H1 (cell line): ENCODE results near the gene PTCH1. TPM values are rescaled to one million over a fixed set of nuclear protein-coding genes. Genes with fewer than 3 reads are reported as not detected.

Source experiments
- CTCF ChIA-PET: fragments of 300-600 bp; sonication (Branson Sonifier 250); formaldehyde crosslinking; loops from one replicate; lab custom pipeline; 2021; ENCODE audit not compliant: partially characterized antibody; lab: Charles Lee
- POLR2A ChIA-PET: fragments of 300-600 bp; sonication (Branson Sonifier 250); formaldehyde crosslinking; loops from one replicate; lab custom pipeline; 2021; ENCODE audit warnings: inconsistent platforms; ENCODE audit not compliant: partially characterized antibody; lab: Charles Lee
- DNase-seq, 2 experiments: peaks; one replicate each; pipeline versions ENCODE4 v3.0.0 to v3.0.0-alpha.2; 2010 to 2022; ENCODE audit warnings: low spot score in 2 of 2, low read depth in 1 of 2, mixed read lengths in 1 of 2
- FAIRE-seq: peaks from 2 replicates; lab custom pipeline; 2011; peaks lifted over from hg19 to GRCh38; lab: Jason Lieb, UNC
- H2AFZ ChIP-seq: 2 replicates; pipeline ENCODE4 v1.8.1; 2012; ENCODE audit warnings: low read length, inconsistent platforms
- H2AK5ac ChIP-seq: 2 replicates; pipeline ENCODE4 v1.6.1; 2013; ENCODE audit warnings: low read depth, low read length
- H2BK120ac ChIP-seq: replicated peaks from 2 replicates; pipeline ENCODE3; 2013; ENCODE audit warnings: low read depth, low read length, inconsistent platforms
- H2BK12ac ChIP-seq: 2 replicates; pipeline ENCODE4 v1.6.1; 2013; ENCODE audit warnings: low read depth, low read length
- H2BK15ac ChIP-seq: 2 replicates; pipeline ENCODE4 v1.6.1; 2013; ENCODE audit warnings: low read length
- H2BK20ac ChIP-seq: 2 replicates; pipeline ENCODE4 v1.6.1; 2013; ENCODE audit warnings: low read length
- H2BK5ac ChIP-seq: 2 replicates; pipeline ENCODE4 v1.6.1; 2013; ENCODE audit warnings: low read depth, low read length
- H3K14ac ChIP-seq: 2 replicates; pipeline ENCODE4 v1.6.1; 2013; ENCODE audit warnings: inconsistent platforms; ENCODE audit not compliant: insufficient read length
- H3K18ac ChIP-seq: 2 replicates; pipeline ENCODE4 v1.6.1; 2013; ENCODE audit warnings: low read length; ENCODE audit errors: extremely low read depth
- H3K23ac ChIP-seq: 2 replicates; pipeline ENCODE4 v1.6.1; 2013; ENCODE audit warnings: inconsistent platforms; ENCODE audit not compliant: insufficient read length
- H3K23me2 ChIP-seq: 2 replicates; pipeline ENCODE4 v1.6.1; 2013; ENCODE audit warnings: low read depth, low read length
- H3K27ac ChIP-seq: 2 replicates; pipeline ENCODE4 v1.6.1; 2011; ENCODE audit warnings: low read depth, low read length, inconsistent platforms
- H3K27me3 ChIP-seq, 4 experiments: replicated peaks in 1 of 4; 1 replicate in 1 of 4; 2 replicates in 3 of 4; pipeline versions ENCODE4 v1.6.1 to v1.8.1; 2011 to 2013; ENCODE audit warnings: low read length in 3 of 4, mild to moderate bottlenecking in 3 of 4, inconsistent platforms in 2 of 4, mixed read lengths in 2 of 4, moderate library complexity in 1 of 4; ENCODE audit not compliant: control insufficient read depth in 3 of 4, insufficient read depth in 3 of 4; ENCODE audit errors: extremely low read depth in 1 of 4
- H3K36me3 ChIP-seq, 4 experiments: 2 replicates each; pipeline versions ENCODE4 v1.6.1 to v1.8.1; 2011 to 2013; ENCODE audit warnings: mild to moderate bottlenecking in 4 of 4, low read length in 3 of 4, moderate library complexity in 2 of 4, control low read depth in 1 of 4, inconsistent platforms in 1 of 4; ENCODE audit not compliant: insufficient read depth in 4 of 4, control insufficient read depth in 2 of 4
- H3K4ac ChIP-seq: replicated peaks from 2 replicates; pipeline ENCODE3; 2013; ENCODE audit warnings: low read length, low read depth, mixed read lengths, inconsistent platforms; ENCODE audit not compliant: insufficient read length
- H3K4me1 ChIP-seq, 4 experiments: replicated peaks in 1 of 4; 1 replicate in 1 of 4; 2 replicates in 3 of 4; pipeline versions ENCODE4 v1.6.1 to v1.8.1; 2011 to 2013; ENCODE audit warnings: low read length in 3 of 4, inconsistent platforms in 2 of 4, mixed read lengths in 1 of 4; ENCODE audit not compliant: insufficient read depth in 4 of 4, control insufficient read depth in 3 of 4
- H3K4me2 ChIP-seq, 2 experiments: 2 replicates each; pipeline versions ENCODE4 v1.6.1 to v1.8.1; 2011 to 2013; ENCODE audit warnings: low read depth in 2 of 2, low read length in 2 of 2, control low read depth in 1 of 2, inconsistent platforms in 1 of 2, mild to moderate bottlenecking in 1 of 2; ENCODE audit not compliant: insufficient read depth in 1 of 2
- H3K4me3 ChIP-seq, 4 experiments: fragments of 200-600, 300-600 bp in 1 of 4; sonication (generic), shearing (Covaris generic), sonication (Bioruptor Twin) in 1 of 4; 2 replicates each; pipeline versions ENCODE4 v1.5.1 to v1.8.1; 2011 to 2016; ENCODE audit warnings: low read length in 4 of 4, low read depth in 3 of 4, control low read depth in 2 of 4, inconsistent platforms in 2 of 4, mild to moderate bottlenecking in 2 of 4, mixed read lengths in 1 of 4, moderate library complexity in 1 of 4; ENCODE audit not compliant: insufficient read depth in 2 of 4; ENCODE audit errors: extremely low read depth in 1 of 4
- H3K56ac ChIP-seq: replicated peaks from 2 replicates; pipeline ENCODE3; 2013; ENCODE audit warnings: low read depth, mild to moderate bottlenecking, mixed read lengths, low read length, inconsistent platforms; ENCODE audit not compliant: insufficient read length
- H3K79me1 ChIP-seq: 2 replicates; pipeline ENCODE4 v1.6.1; 2013; ENCODE audit warnings: low read depth, low read length, control low read depth
- H3K79me2 ChIP-seq, 2 experiments: 2 replicates each; pipeline versions ENCODE4 v1.6.1 to v1.8.1; 2012 to 2013; ENCODE audit warnings: low read length in 2 of 2, mild to moderate bottlenecking in 2 of 2, inconsistent platforms in 1 of 2; ENCODE audit not compliant: insufficient read depth in 2 of 2, control insufficient read depth in 1 of 2
- H3K9ac ChIP-seq, 4 experiments: replicated peaks in 1 of 4; 1 replicate in 1 of 4; 2 replicates in 3 of 4; pipeline versions ENCODE4 v1.6.1 to v1.8.1; 2011 to 2013; ENCODE audit warnings: low read depth in 3 of 4, low read length in 3 of 4, control low read depth in 2 of 4, mild to moderate bottlenecking in 2 of 4, moderate library complexity in 2 of 4, inconsistent platforms in 1 of 4; ENCODE audit errors: extremely low read depth in 1 of 4
- H3K9me3 ChIP-seq, 2 experiments: 2 replicates each; pipeline versions ENCODE4 v1.6.1 to v1.8.1; 2012 to 2013; ENCODE audit warnings: mild to moderate bottlenecking in 2 of 2, moderate library complexity in 2 of 2, control low read depth in 1 of 2, inconsistent platforms in 1 of 2, low read depth in 1 of 2, low read length in 1 of 2, mixed read lengths in 1 of 2; ENCODE audit not compliant: insufficient read depth in 2 of 2
- H4K20me1 ChIP-seq, 2 experiments: replicated peaks in 1 of 2; 2 replicates each; pipeline versions ENCODE3 to v1.8.1; 2011 to 2013; ENCODE audit warnings: inconsistent platforms in 2 of 2, low read length in 2 of 2, mild to moderate bottlenecking in 1 of 2; ENCODE audit not compliant: insufficient read depth in 2 of 2, control insufficient read depth in 1 of 2
- H4K5ac ChIP-seq: 2 replicates; pipeline ENCODE4 v1.6.1; 2013; ENCODE audit warnings: low read length, low read depth, mixed read lengths, inconsistent platforms; ENCODE audit not compliant: insufficient read length
- H4K8ac ChIP-seq: 2 replicates; pipeline ENCODE4 v1.8.0; 2013; ENCODE audit warnings: mild to moderate bottlenecking, moderate library complexity, low read length, inconsistent platforms; ENCODE audit not compliant: insufficient read depth; ENCODE audit errors: extremely low read depth
- H4K91ac ChIP-seq: replicated peaks from 2 replicates; pipeline ENCODE3; 2013; ENCODE audit warnings: low read length, mixed read lengths, inconsistent platforms; ENCODE audit not compliant: insufficient read length
- CHD1 ChIP-seq: IDR thresholded peaks from 2 replicates; pipeline ENCODE4 v1.6.1; 2012; ENCODE audit warnings: low read depth, low read length, improper control_type of control experiment
- HDAC6 ChIP-seq: IDR thresholded peaks from one replicate; pipeline ENCODE4 v1.7.1; 2012; ENCODE audit warnings: low read depth, mild to moderate bottlenecking, inconsistent platforms, low read length, moderate library complexity
- JUN ChIP-seq: IDR thresholded peaks from 2 replicates; pipeline ENCODE4 v1.6.1; 2011; ENCODE audit warnings: low read depth, mild to moderate bottlenecking, improper control_type of control experiment, low read length
- KDM5A ChIP-seq: fragments of 200-600 bp; IDR thresholded peaks from 2 replicates; pipeline ENCODE4 v1.7.1; 2012; ENCODE audit warnings: mild to moderate bottlenecking, low read length, inconsistent platforms, mixed read lengths
- POLR2A ChIP-seq, 2 experiments: IDR thresholded peaks; 1 replicate in 1 of 2; 2 replicates in 1 of 2; pipeline ENCODE4 v1.6.1; 2011; ENCODE audit warnings: low read depth in 2 of 2, low read length in 2 of 2, mild to moderate bottlenecking in 2 of 2; ENCODE audit errors: control extremely low read depth in 1 of 2
- POU5F1 ChIP-seq: IDR thresholded peaks from 2 replicates; pipeline ENCODE4 v1.6.1; 2011; ENCODE audit warnings: low read depth, mild to moderate bottlenecking, low read length, moderate library complexity
- RNF2 ChIP-seq: fragments of 200-900, 300-1000 bp; sonication (generic); IDR thresholded peaks from 2 replicates; pipeline ENCODE4 v1.7.1; 2016; ENCODE audit warnings: borderline replicate concordance, low read depth, mild to moderate bottlenecking, antibody characterized with exemption, low read length; ENCODE audit not compliant: poor library complexity, severe bottlenecking; ENCODE audit errors: missing control alignments
- SP1 ChIP-seq: IDR thresholded peaks from 2 replicates; pipeline ENCODE4 v1.6.1; 2011; ENCODE audit warnings: low read depth, low read length
- WGBS, 2 experiments: shearing (Covaris generic) in 1 of 2; methylation state at CpG; one replicate each; pipeline versions ENCODE4 v1.1.6 to v1.1.7; 2013 to 2015; ENCODE audit warnings: low lambda C conversion rate in 2 of 2, mixed read lengths in 2 of 2, inconsistent platforms in 1 of 2, low coverage in 1 of 2, missing lambda C conversion rate in 1 of 2; ENCODE audit not compliant: insufficient replicate concordance in 2 of 2, insufficient coverage in 1 of 2, insufficient read length in 1 of 2; ENCODE audit errors: extremely low coverage in 1 of 2, missing lambda C conversion rate in 1 of 2; 5-methylcytosine and 5-hydroxymethylcytosine counted together
- polyA plus RNA-seq, 7 experiments: library from polyadenylated mRNA; depleted of rRNA in 3 of 7; stranded (reverse) in 5 of 7; unstranded in 2 of 7; fragments of >200 nt in 5 of 7; fragments of 200-250 nt in 2 of 7; gene quantifications; 1 replicate in 5 of 7; 2 replicates in 1 of 7; 4 replicates in 1 of 7; pipeline versions ENCODE4 v1.2.1 to v1.2.3, GENCODE V29; 2011 to 2013; ENCODE audit warnings: missing spikeins in 2 of 7, mixed read lengths in 2 of 7
- total RNA-seq: library from RNA; stranded (reverse); fragmentation: NEBNext Ultra II Directional; extraction: Animal tissue kit (Norgen Biotek cat#: 25700); gene quantifications from 2 replicates; pipeline ENCODE4 v1.2.1, GENCODE V29; 2021

The PTCH1 gene
- total and polyA plus RNA-seq, 2 of the 8 experiments (the other 6 are each of a cell fraction or from before 2014, with no cell fraction given), result 6.4 to 34.1 TPM

DNA sequence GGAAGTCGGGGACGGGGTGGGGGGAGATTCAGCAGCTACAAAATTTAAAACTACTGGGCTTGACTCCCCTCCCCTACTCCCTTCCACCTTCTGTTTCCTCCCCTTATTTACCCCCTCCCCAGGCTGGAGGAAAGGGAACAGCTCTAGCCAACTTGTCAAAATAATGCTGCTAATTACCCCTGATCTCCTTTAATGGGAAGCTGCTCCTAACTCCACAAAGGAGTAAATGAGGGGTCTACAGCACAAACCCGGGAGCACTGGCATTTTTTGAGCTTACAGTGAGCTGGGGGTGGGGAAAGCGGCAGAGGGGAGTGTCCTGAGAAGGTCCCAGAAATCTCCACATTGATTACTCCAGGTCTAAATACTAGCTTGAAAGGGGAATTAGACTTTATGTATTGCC lies 3.1 kb downstream of the PTCH1 start:
- H2AK5ac ChIP-seq, result no peak overlapping the region
- peaks cover 9 to 42% (median 22%) of the 10 kb centered on the region in 4 experiments; a peak in 6 of 7 replicates for H3K4me1 ChIP-seq
- H3K36me3 ChIP-seq, result no peaks in the 10 kb centered on the region
- no peak overlapping the region for H4K5ac ChIP-seq
- H2BK12ac ChIP-seq, result no peak overlapping the region
- no peaks in the 10 kb centered on the region for H3K9me3 ChIP-seq
- DNase-seq (no peak), FAIRE-seq (no peak)
- H2BK120ac ChIP-seq, result no peak overlapping the region
- peaks cover 28% of the 10 kb centered on the region for H3K23me2 ChIP-seq
- no peak overlapping the region for H2BK5ac ChIP-seq
- no peak overlapping the region for H3K14ac ChIP-seq
- peak overlapping the region in 1 of 4 experiments; percentile 67; a peak in 2 of 8 replicates for H3K4me3 ChIP-seq
- no peak overlapping the region for H2BK15ac ChIP-seq
- ChIA-PET CTCF (interaction anchor here (0.6 to 1.3 kb wide), 6 partner anchors 9 to 535 kb away, joined by 3 to 4 read pairs (median 3); no protein-coding TSS in a partner anchor), POLR2A (interaction anchor here (1.3 to 1.9 kb wide), 5 partner anchors 9 to 535 kb away, joined by 3 to 7 read pairs (median 4); no protein-coding TSS in a partner anchor)
- peak overlapping the region; percentile 39 to 93 for H3K4me2 ChIP-seq
- no peak overlapping the region for H3K18ac ChIP-seq
- no peak overlapping the region for H3K23ac ChIP-seq
- H2AFZ ChIP-seq, result no peak overlapping the region
- TF ChIP-seq SP1 (no peak), HDAC6 (no peak), CHD1 (no peak), KDM5A (no peak), RNF2 (peak; percentile 60), JUN (no peak), POLR2A (IDR thresholded peaks at IDR 0.05; ENCODE audit: control extremely low read depth in 1 of 2, low read depth in 2 of 2, low read length in 2 of 2) (no peak), POU5F1 (no peak)
- H3K79me2 ChIP-seq, result no peaks in the 10 kb centered on the region
- H4K91ac ChIP-seq, result no peak overlapping the region
- peaks cover 0 to 4% of the 10 kb centered on the region in 2 experiments for H4K20me1 ChIP-seq
- no peak overlapping the region for H2BK20ac ChIP-seq
- no peak overlapping the region for H3K9ac ChIP-seq
- H3K79me1 ChIP-seq, result no peaks in the 10 kb centered on the region; the same call in 1 of the 2 replicates
- no peak overlapping the region for H3K27ac ChIP-seq
- WGBS, 2 experiments, result 17% methylated on average over 4 of the region's 4 CpGs; no CpG with 5 or more reads in 1 of the 2 experiments
- no peak overlapping the region for H3K4ac ChIP-seq
- H3K27me3 ChIP-seq, result peaks cover 37 to 62% (median 57%) of the 10 kb centered on the region in 4 experiments
- H3K56ac ChIP-seq, result no peak overlapping the region
- H4K8ac ChIP-seq, result no peak overlapping the region
